HepG2 (cell line): ENCODE measurements around the gene ONECUT1. TPM values are rescaled to one million over a fixed set of nuclear protein-coding genes. Genes with fewer than 3 reads are reported as not detected.
A peak's percentile ranks its signal among the peaks of the same experiment; 100 is the strongest.

Experiments
- ATAC-seq: fragments of 200-7000 bp; cut with Tn5 transposase; 3 replicates; pipeline ENCODE4 v1.9.1; 2020; ENCODE audit warnings: mild to moderate bottlenecking, moderate library complexity
- BruUV-seq: library from RNA; stranded (reverse); fragments of 400-500 nt; replicated peaks from 2 replicates; lab custom pipeline; 2021; lab: Mats Ljungman, UMichigan
- CTCF ChIA-PET: fragments of 300-600 bp; formaldehyde crosslinking; extraction: SDS; loops from one replicate; lab custom pipeline; 2021; ENCODE audit warnings: low total read pairs, inconsistent platforms, low intra/inter-chr PET ratio; lab: Yijun Ruan, JAX
- POLR2A ChIA-PET: fragments of 350-600 bp; sonication (Branson Sonifier 250); formaldehyde crosslinking; loops from one replicate; lab custom pipeline; 2020; ENCODE audit warnings: antibody characterized with exemption, inconsistent platforms; lab: Yijun Ruan, JAX
- DNase-seq: peaks from one replicate; pipeline ENCODE4 v3.0.0-alpha.2; 2015; ENCODE audit warnings: low spot score
- FAIRE-seq: peaks from 3 replicates; lab custom pipeline; 2011; peaks lifted over from hg19 to GRCh38; lab: Jason Lieb, UNC
- H2AFZ ChIP-seq: one replicate; pipeline ENCODE4 v1.6.1; 2011; ENCODE audit warnings: low read length, inconsistent platforms
- H3K27ac ChIP-seq: fragments of 300-600 bp; 3 replicates; pipeline ENCODE4 v1.8.0; 2011; ENCODE audit warnings: mixed run types, mild to moderate bottlenecking, mixed read lengths, low read length, inconsistent platforms; ENCODE audit not compliant: insufficient read depth; ENCODE audit errors: extremely low read length
- H3K27me3 ChIP-seq, 2 experiments: fragments of 200-600 bp in 1 of 2; 2 replicates in 1 of 2; 3 replicates in 1 of 2; pipeline versions ENCODE4 v1.6.0 to v1.8.0; 2011; ENCODE audit warnings: low read length in 2 of 2, mild to moderate bottlenecking in 2 of 2, moderate library complexity in 2 of 2, inconsistent platforms in 1 of 2; ENCODE audit not compliant: insufficient read depth in 2 of 2, control insufficient read depth in 1 of 2
- H3K36me3 ChIP-seq, 2 experiments: fragments of 200-600 bp in 1 of 2; replicated peaks in 1 of 2; 2 replicates in 1 of 2; 3 replicates in 1 of 2; pipeline versions ENCODE4 v1.5.1 to v1.8.0; 2011; ENCODE audit warnings: low read length in 2 of 2, inconsistent platforms in 1 of 2; ENCODE audit not compliant: insufficient read depth in 2 of 2, control insufficient read depth in 1 of 2
- H3K4me1 ChIP-seq: 2 replicates; pipeline ENCODE4 v1.5.1; 2012; ENCODE audit warnings: low read length, inconsistent platforms; ENCODE audit not compliant: insufficient read depth
- H3K4me2 ChIP-seq: 2 replicates; pipeline ENCODE4 v1.6.0; 2011; ENCODE audit warnings: low read depth, low read length, inconsistent platforms
- H3K4me3 ChIP-seq, 3 experiments: fragments of 200-600 bp in 1 of 3; sonication (generic), shearing (Covaris generic) in 1 of 3; replicated peaks in 1 of 3; 2 replicates each; pipeline ENCODE4 v1.5.1; 2011 to 2016; ENCODE audit warnings: low read length in 3 of 3, inconsistent platforms in 2 of 3, low read depth in 2 of 3, mild to moderate bottlenecking in 2 of 3, control low read depth in 1 of 3, mixed read lengths in 1 of 3; ENCODE audit not compliant: insufficient read depth in 1 of 3
- H3K79me2 ChIP-seq: one replicate; pipeline ENCODE4 v1.6.1; 2011; ENCODE audit warnings: low read length, inconsistent platforms; ENCODE audit not compliant: insufficient read depth
- H3K9ac ChIP-seq: 2 replicates; pipeline ENCODE4 v1.6.0; 2011; ENCODE audit warnings: mild to moderate bottlenecking, low read depth, low read length, inconsistent platforms; ENCODE audit not compliant: insufficient read depth
- H3K9me3 ChIP-seq: 2 replicates; pipeline ENCODE4 v1.5.1; 2012; ENCODE audit warnings: mild to moderate bottlenecking, low read length
- H4K20me1 ChIP-seq: 2 replicates; pipeline ENCODE4 v1.6.0; 2011; ENCODE audit warnings: inconsistent platforms, mild to moderate bottlenecking, low read length, moderate library complexity; ENCODE audit not compliant: insufficient read depth
- BCL6 ChIP-seq: IDR thresholded peaks from 2 replicates; pipeline ENCODE4 v1.6.1; 2016; ENCODE audit warnings: missing genetic modification reagents, missing compliant biosample characterization
- DNMT3B ChIP-seq: conservative IDR thresholded peaks from 2 replicates; pipeline ENCODE4 v1.6.1; 2016; ENCODE audit warnings: missing biosample characterization, control low read depth
- GMEB1 ChIP-seq: sonication (generic); formaldehyde crosslinking; IDR thresholded peaks from 2 replicates; pipeline ENCODE4 v1.5.1; 2020; ENCODE audit warnings: missing genetic modification reagents, mild to moderate bottlenecking, borderline replicate concordance
- KDM1A ChIP-seq: IDR thresholded peaks from 2 replicates; pipeline ENCODE4 v1.6.1; 2016; ENCODE audit warnings: missing compliant biosample characterization
- TCF7L2 ChIP-seq: IDR thresholded peaks from 2 replicates; pipeline ENCODE4 v1.6.1; 2011; ENCODE audit warnings: mild to moderate bottlenecking, low read depth, low read length, moderate library complexity
- TOPORS ChIP-seq: sonication (generic); formaldehyde crosslinking; IDR thresholded peaks from 2 replicates; pipeline ENCODE4 v1.8.0; 2023; ENCODE audit warnings: mild to moderate bottlenecking, missing genetic modification reagents
- ZBTB33 ChIP-seq: sonication (generic); formaldehyde crosslinking; IDR thresholded peaks from 2 replicates; pipeline ENCODE4 v1.4.0; 2020; ENCODE audit warnings: missing genetic modification reagents
- ZBTB39 ChIP-seq: sonication (generic); formaldehyde crosslinking; IDR thresholded peaks from 2 replicates; pipeline ENCODE4 v1.5.0; 2020; ENCODE audit warnings: missing genetic modification reagents
- ZBTB46 ChIP-seq: sonication (generic); formaldehyde crosslinking; IDR thresholded peaks from 2 replicates; pipeline ENCODE4 v1.4.0; 2020; ENCODE audit warnings: mild to moderate bottlenecking, missing genetic modification reagents, borderline replicate concordance
- ZFP82 ChIP-seq: sonication (generic); formaldehyde crosslinking; IDR thresholded peaks from 2 replicates; pipeline ENCODE4 v1.5.1; 2020; ENCODE audit warnings: mild to moderate bottlenecking, missing genetic modification reagents, borderline replicate concordance
- ZNF10 ChIP-seq: sonication (generic); formaldehyde crosslinking; IDR thresholded peaks from 2 replicates; pipeline ENCODE4 v1.4.0; 2020; ENCODE audit warnings: mild to moderate bottlenecking, low read depth, missing genetic modification reagents, borderline replicate concordance
- ZNF501 ChIP-seq: sonication (generic); formaldehyde crosslinking; IDR thresholded peaks from 2 replicates; pipeline ENCODE4 v1.5.1; 2020; ENCODE audit warnings: mild to moderate bottlenecking, moderate library complexity, missing genetic modification reagents
- WGBS: methylation state at CpG from one replicate; pipeline ENCODE4 v1.1.6; 2017; ENCODE audit warnings: low lambda C conversion rate; 5-methylcytosine and 5-hydroxymethylcytosine counted together
- in situ Hi-C: cut with HindIII; loops from 2 replicates; pipeline ENCODE4 v1.10.0; 2017; ENCODE audit warnings: low pct_unique_long_range_greater_than_20kb; ENCODE audit not compliant: extremely low pct_ligation_motif_present
- intact Hi-C: fragments of 100-400 bp; cut with micrococcal nuclease; formaldehyde crosslinking; loops from one replicate; pipeline ENCODE4 v1.10.0; 2022; ENCODE audit not compliant: unreplicated experiment
- polyA plus RNA-seq, 8 experiments: library from polyadenylated mRNA; depleted of rRNA in 3 of 8; stranded (reverse) in 7 of 8; unstranded in 1 of 8; fragments of >200 nt; fragmentation: Illumina TruSeq in 4 of 8; extraction: Trizol in 4 of 8; gene quantifications; 2 replicates each; pipeline versions ENCODE4 v1.2.1 to v1.2.3, GENCODE V29; 2011 to 2016; ENCODE audit warnings: low read depth in 4 of 8, missing spikeins in 1 of 8, mixed read lengths in 1 of 8; ENCODE audit not compliant: insufficient read depth in 1 of 8
- total RNA-seq, 5 experiments: library from RNA; depleted of rRNA; stranded (reverse); fragments of >200 nt; fragmentation: Illumina TruSeq; extraction: Trizol; gene quantifications; 2 replicates each; pipeline ENCODE4 v1.2.3, GENCODE V29; 2016; ENCODE audit warnings: low read depth in 1 of 5

The ONECUT1 gene
- total and polyA plus RNA-seq, 2 of the 13 experiments (the other 11 are each of a cell fraction or from before 2014, with no cell fraction given): 3.5 to 9.1 TPM

- peak overlapping the region; percentile 84 for H3K27ac ChIP-seq
- 57% methylated on average over 41 of the region's 58 CpGs for WGBS
- peak overlapping the region; percentile 89 for H3K4me2 ChIP-seq
- peaks cover 44% of the 10 kb centered on the region for H3K79me2 ChIP-seq
- ChIA-PET POLR2A (interaction anchor here (0.7 to 2.2 kb wide), 4 partner anchors 22 to 667 kb away, joined by 3 to 6 read pairs (median 4); no protein-coding TSS in a partner anchor), CTCF (no interaction called here)
- peaks cover 22% of the 10 kb centered on the region; the same call in 1 of the 2 replicates for H3K9me3 ChIP-seq
- peaks cover 0 to 3% of the 10 kb centered on the region in 2 experiments; a peak in 1 of 5 replicates for H3K36me3 ChIP-seq
- in situ Hi-C loops: loop anchor here (10.0 kb wide), 1 partner anchor 926 kb away; no protein-coding TSS in a partner anchor
- no peaks in the 10 kb centered on the region for H4K20me1 ChIP-seq
- no peak for FAIRE-seq
- intact Hi-C loops: loop anchor here (10.0 kb wide), 1 partner anchor 246 kb away; no protein-coding TSS in a partner anchor
- H3K4me1 ChIP-seq: peaks cover 40% of the 10 kb centered on the region
- no peak overlapping the region for H2AFZ ChIP-seq
- no TSS peak for BruUV-seq
- ATAC-seq: no peak
- no peak for DNase-seq
- peak overlapping the region; percentile 64 for H3K9ac ChIP-seq
- H3K4me3 ChIP-seq: peak overlapping the region; percentile 67 to 80 (median 76); a peak in 5 of 6 replicates
- peaks cover 0 to 11% of the 10 kb centered on the region in 2 experiments; a peak in 3 of 5 replicates for H3K27me3 ChIP-seq
- TF ChIP-seq ZBTB39 (CRISPR knock-in tag) (no peak), BCL6 (CRISPR knock-in tag) (no peak), DNMT3B (CRISPR knock-in tag) (no peak), ZBTB33 (CRISPR knock-in tag) (0 out of 2 replicates have a peak, but pooled peaks have one; percentile 22), KDM1A (no peak), GMEB1 (CRISPR knock-in tag) (no peak), TOPORS (CRISPR knock-in tag) (no peak), TCF7L2 (no peak), ZNF10 (CRISPR knock-in tag) (no peak), ZNF501 (CRISPR knock-in tag) (no peak), ZBTB46 (CRISPR knock-in tag) (no peak), ZFP82 (CRISPR knock-in tag) (peak; percentile 12; the same call in 1 of the 2 replicates)
Observed at GRCh38 chr15:52788099-52788986, 1.8 kb downstream of the ONECUT1 start.
